ENCODE data around the gene TUBA8. TPM values are rescaled to one million over a fixed set of nuclear protein-coding genes. Genes with fewer than 3 reads are reported as not detected.

Gene TUBA8
- total and polyA plus RNA-seq, 8 donors = 3.1 to 4.1 (median 3.5) TPM; not detected in 5

GRCh38 chr22:18109410-18110193, 1.0 kb upstream of the TUBA8 start:
- peaks cover 21 to 32% (median 23%) of the 10 kb centered on the region in 4 donors for H3K4me1 ChIP-seq
- WGBS, 5 donors = 49 to 54% (median 51%) methylated on average over 14 of the region's 14 CpGs
- intact Hi-C loops (cut with DNase I; ENCODE audit: low total_unique reads) = no loop called here
- no peak for TF ChIP-seq EP300 (IDR thresholded peaks at IDR 0.05)
- no peak for TF ChIP-seq POLR2AphosphoS5 (IDR thresholded peaks at IDR 0.05)
- TF ChIP-seq POLR2A (IDR thresholded peaks at IDR 0.05) = no peak
- TF ChIP-seq CTCF (IDR thresholded peaks at IDR 0.05) = no peak
- DNase-seq = no peak
- H3K9me3 ChIP-seq = no peaks in the 10 kb centered on the region
- peaks cover 0 to 30% (median 20%) of the 10 kb centered on the region in 3 donors for H3K27me3 ChIP-seq
- no peaks in the 10 kb centered on the region for H3K36me3 ChIP-seq
- H3K4me3 ChIP-seq = peak overlapping the region in 3 of 4 donors; percentile 54 to 70 (median 55)
- H3K27ac ChIP-seq = peak overlapping the region in 4 of 5 donors; percentile 1 to 61 (median 32)

GRCh38 chr22:18110954-18111758, 547 bp downstream of the TUBA8 start:
- 13 to 22% (median 17%) methylated on average over 25 to 39 of the region's 39 CpGs for WGBS, 5 donors
- Histone ChIP-seq H3K27ac (peak overlapping the region in 2 of 5 donors; percentile 22 to 42), H3K4me1 (peaks cover 21 to 32% (median 23%) of the 10 kb centered on the region in 4 donors), H3K36me3 (no peaks in the 10 kb centered on the region), H3K4me3 (peak overlapping the region; percentile 49 to 70 (median 54)), H3K9me3 (no peaks in the 10 kb centered on the region), H3K27me3 (peaks cover 0 to 30% (median 20%) of the 10 kb centered on the region in 3 donors)
- intact Hi-C loops (cut with DNase I; ENCODE audit: low total_unique reads) = no loop called here
- no peak for TF ChIP-seq POLR2AphosphoS5 (IDR thresholded peaks at IDR 0.05)
- TF ChIP-seq CTCF (IDR thresholded peaks at IDR 0.05) = no peak
- no peak for TF ChIP-seq POLR2A (IDR thresholded peaks at IDR 0.05)
- TF ChIP-seq EP300 (IDR thresholded peaks at IDR 0.05) = no peak
- DNase-seq = no peak

- WGBS, 5 donors = 36 to 65% (median 52%) methylated on average over 11 to 12 of the region's 12 CpGs
- TF ChIP-seq POLR2A (IDR thresholded peaks at IDR 0.05) (no peak), EP300 (IDR thresholded peaks at IDR 0.05) (no peak), POLR2AphosphoS5 (IDR thresholded peaks at IDR 0.05) (no peak), CTCF (IDR thresholded peaks at IDR 0.05) (no peak)
- Histone ChIP-seq H3K27me3 (peaks cover 0 to 30% (median 20%) of the 10 kb centered on the region in 3 donors), H3K36me3 (no peaks in the 10 kb centered on the region), H3K4me1 (peaks cover 21 to 32% (median 23%) of the 10 kb centered on the region in 4 donors), H3K4me3 (peak overlapping the region; percentile 49 to 70 (median 54)), H3K9me3 (no peaks in the 10 kb centered on the region), H3K27ac (no peak overlapping the region)
- peak in 1 of 2 donors; percentile 51 for DNase-seq
- intact Hi-C loops (cut with DNase I; ENCODE audit: low total_unique reads) = no loop called here
Observed at GRCh38 chr22:18111759-18112330, 1.2 kb downstream of the TUBA8 start.

- Histone ChIP-seq H3K27ac (no peak overlapping the region), H3K4me3 (no peak overlapping the region), H3K9me3 (no peaks in the 10 kb centered on the region), H3K4me1 (peaks cover 21 to 32% (median 23%) of the 10 kb centered on the region in 4 donors), H3K36me3 (no peaks in the 10 kb centered on the region), H3K27me3 (peaks cover 0 to 30% (median 20%) of the 10 kb centered on the region in 3 donors)
- WGBS, 5 donors = 60 to 68% (median 61%) methylated on average over 6 of the region's 6 CpGs
- no peak for DNase-seq
- no peak for TF ChIP-seq EP300 (IDR thresholded peaks at IDR 0.05)
- TF ChIP-seq POLR2AphosphoS5 (IDR thresholded peaks at IDR 0.05) = no peak
- intact Hi-C loops (cut with DNase I; ENCODE audit: low total_unique reads) = no loop called here
Observed at GRCh38 chr22:18112440-18112839, 1.8 kb downstream of the TUBA8 start.
